Ascending aorta (tissue), 2 donors: Measurements from ENCODE around the gene RSF1. TPM values are rescaled to one million over a fixed set of nuclear protein-coding genes. Genes with fewer than 3 reads are reported as not detected.

Experiments
- DNase-seq, 2 donors: peaks; one replicate each; pipeline ENCODE4 v3.0.0-alpha.2; 2019; ENCODE audit warnings: low spot score in 2 of 2
- H3K27ac ChIP-seq, 2 donors: fragments of 200-600 bp; sonication (generic); one replicate each; pipeline ENCODE4 v1.5.1; 2016 to 2017; ENCODE audit warnings: mild to moderate bottlenecking in 1 of 2
- H3K27me3 ChIP-seq: fragments of 200-600 bp; sonication (generic); one replicate; pipeline ENCODE4 v1.5.1; 2017
- H3K36me3 ChIP-seq, 2 donors: fragments of 200-600 bp; sonication (generic); one replicate each; pipeline ENCODE4 v1.5.1; 2016
- H3K4me1 ChIP-seq, 2 donors: fragments of 200-600 bp; sonication (generic); one replicate each; pipeline ENCODE4 v1.5.1; 2016 to 2017; ENCODE audit warnings: mild to moderate bottlenecking in 1 of 2
- H3K4me3 ChIP-seq, 2 donors: fragments of 200-600 bp; sonication (generic); one replicate each; pipeline ENCODE4 v1.5.1; 2016 to 2017; ENCODE audit warnings: mild to moderate bottlenecking in 1 of 2
- H3K9me3 ChIP-seq, 2 donors: fragments of 200-600 bp; sonication (generic); one replicate each; pipeline ENCODE4 v1.5.1; 2016
- intact Hi-C: fragments of 100-400 bp; cut with DNase I; formaldehyde crosslinking; loops from one replicate; pipeline ENCODE4 v1.15.1; 2023
- total RNA-seq: library from RNA; depleted of rRNA; stranded (reverse); fragments of >200 nt; gene quantifications from one replicate; pipeline ENCODE4 v1.1.0, GENCODE V29; 2016
- TF ChIP-seq, protein P1 (sequence below), 3 experiments: fragments of 200-600 bp in 2 of 3; fragments of 450-650 bp in 1 of 3; sonication (generic) in 2 of 3; IDR thresholded peaks; one replicate each; pipeline ENCODE4 v1.5.1; 2016 to 2019; ENCODE audit warnings: antibody characterized with exemption in 3 of 3, mild to moderate bottlenecking in 1 of 3, moderate library complexity in 1 of 3

Gene RSF1
- total RNA-seq, 1 donor from 2014 or later, result 17.8 TPM

DNA sequence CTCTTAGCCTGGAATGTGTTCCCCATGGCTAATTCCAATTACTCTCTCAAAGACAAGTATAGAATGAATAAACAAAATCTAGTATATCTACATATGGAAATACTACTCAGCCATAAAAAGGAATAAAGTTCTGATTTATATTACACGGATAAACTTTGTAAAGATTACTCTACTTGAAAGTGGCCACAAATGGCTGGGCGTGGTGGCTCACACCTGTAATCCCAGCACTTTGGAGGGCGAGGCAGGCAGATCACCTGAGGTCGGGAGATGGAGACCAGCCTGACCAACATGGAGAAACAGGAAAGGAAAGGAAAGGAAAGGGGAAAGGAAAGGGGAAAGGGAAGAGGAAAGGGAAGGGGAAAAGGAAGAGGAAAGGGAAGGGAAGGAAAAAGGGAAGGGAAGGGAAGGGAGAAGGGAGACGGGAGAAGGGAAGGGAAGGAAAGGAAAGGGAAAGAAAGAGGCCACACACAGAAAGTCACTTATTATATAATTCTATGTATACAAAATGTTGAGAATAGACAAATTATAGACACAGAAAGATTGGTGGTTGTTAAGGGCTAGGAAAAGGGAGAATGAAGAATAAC lies 92.2 kb downstream of the RSF1 start:
- Histone ChIP-seq H3K27ac (no peak overlapping the region), H3K36me3 (peaks cover 13 to 34% of the 10 kb centered on the region in 2 donors), H3K27me3 (no peaks in the 10 kb centered on the region), H3K4me3 (no peak overlapping the region), H3K9me3 (peaks cover 12% of the 10 kb centered on the region in 2 donors), H3K4me1 (no peaks in the 10 kb centered on the region)
- intact Hi-C loops, result no loop called here
- DNase-seq, result no peak
- TF ChIP-seq, protein P1, sequence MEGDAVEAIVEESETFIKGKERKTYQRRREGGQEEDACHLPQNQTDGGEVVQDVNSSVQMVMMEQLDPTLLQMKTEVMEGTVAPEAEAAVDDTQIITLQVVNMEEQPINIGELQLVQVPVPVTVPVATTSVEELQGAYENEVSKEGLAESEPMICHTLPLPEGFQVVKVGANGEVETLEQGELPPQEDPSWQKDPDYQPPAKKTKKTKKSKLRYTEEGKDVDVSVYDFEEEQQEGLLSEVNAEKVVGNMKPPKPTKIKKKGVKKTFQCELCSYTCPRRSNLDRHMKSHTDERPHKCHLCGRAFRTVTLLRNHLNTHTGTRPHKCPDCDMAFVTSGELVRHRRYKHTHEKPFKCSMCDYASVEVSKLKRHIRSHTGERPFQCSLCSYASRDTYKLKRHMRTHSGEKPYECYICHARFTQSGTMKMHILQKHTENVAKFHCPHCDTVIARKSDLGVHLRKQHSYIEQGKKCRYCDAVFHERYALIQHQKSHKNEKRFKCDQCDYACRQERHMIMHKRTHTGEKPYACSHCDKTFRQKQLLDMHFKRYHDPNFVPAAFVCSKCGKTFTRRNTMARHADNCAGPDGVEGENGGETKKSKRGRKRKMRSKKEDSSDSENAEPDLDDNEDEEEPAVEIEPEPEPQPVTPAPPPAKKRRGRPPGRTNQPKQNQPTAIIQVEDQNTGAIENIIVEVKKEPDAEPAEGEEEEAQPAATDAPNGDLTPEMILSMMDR (IDR thresholded peaks at IDR 0.05), result no peak

DNA sequence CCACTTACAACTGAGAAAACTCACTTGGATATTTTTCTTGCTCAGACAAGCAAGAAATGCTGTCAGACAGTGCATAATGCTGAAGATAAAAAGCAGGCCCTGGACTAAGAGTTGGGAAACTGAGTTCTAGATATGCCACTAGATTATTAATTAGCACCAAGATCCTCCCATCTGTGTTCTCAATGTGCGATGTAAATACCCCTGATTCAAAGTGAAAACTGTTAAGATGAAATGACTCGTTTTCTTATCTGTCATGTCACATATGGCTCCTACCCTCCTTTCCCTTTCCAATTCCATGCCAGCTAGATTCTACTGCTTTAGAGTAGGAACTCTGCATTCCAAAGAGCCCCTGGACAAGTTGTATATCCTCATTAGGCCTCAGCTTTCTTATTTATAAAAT lies 94.0 kb downstream of the RSF1 start:
- intact Hi-C loops, result no loop called here
- DNase-seq, result no peak
- Histone ChIP-seq H3K9me3 (peaks cover 10 to 11% of the 10 kb centered on the region in 2 donors), H3K4me3 (no peak overlapping the region), H3K27me3 (no peaks in the 10 kb centered on the region), H3K4me1 (no peaks in the 10 kb centered on the region), H3K27ac (no peak overlapping the region), H3K36me3 (peaks cover 12 to 35% of the 10 kb centered on the region in 2 donors)
- TF ChIP-seq, protein P1 (IDR thresholded peaks at IDR 0.05), result no peak

DNA sequence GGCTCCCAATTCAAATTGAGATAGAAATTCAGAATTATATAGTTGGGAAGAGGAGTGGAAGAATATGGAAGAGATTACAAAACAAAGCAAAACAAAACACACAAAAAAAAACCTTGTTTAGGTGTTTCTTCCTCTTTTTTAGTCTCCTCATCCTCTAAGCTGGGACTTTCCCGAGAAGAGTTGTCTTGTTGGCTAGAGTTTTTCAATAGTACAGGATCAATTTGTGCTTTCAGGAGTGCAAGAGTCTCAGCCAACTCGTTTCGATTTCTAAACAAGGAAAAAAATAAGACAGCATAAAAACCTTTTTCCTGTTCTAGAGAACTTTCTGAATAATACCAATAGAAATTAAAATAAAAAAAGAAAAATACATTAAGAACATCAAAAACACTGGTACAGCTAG lies 95.1 kb downstream of the RSF1 start:
- H3K9me3 ChIP-seq, result peaks cover 0 to under 1% of the 10 kb centered on the region in 2 donors
- TF ChIP-seq, protein P1 (IDR thresholded peaks at IDR 0.05), result no peak
- intact Hi-C loops, result no loop called here
- no peaks in the 10 kb centered on the region for H3K27me3 ChIP-seq
- H3K4me1 ChIP-seq, result no peaks in the 10 kb centered on the region
- no peak overlapping the region for H3K27ac ChIP-seq
- H3K4me3 ChIP-seq, result no peak overlapping the region
- peaks cover 9 to 27% of the 10 kb centered on the region in 2 donors for H3K36me3 ChIP-seq
- no peak for DNase-seq

DNA sequence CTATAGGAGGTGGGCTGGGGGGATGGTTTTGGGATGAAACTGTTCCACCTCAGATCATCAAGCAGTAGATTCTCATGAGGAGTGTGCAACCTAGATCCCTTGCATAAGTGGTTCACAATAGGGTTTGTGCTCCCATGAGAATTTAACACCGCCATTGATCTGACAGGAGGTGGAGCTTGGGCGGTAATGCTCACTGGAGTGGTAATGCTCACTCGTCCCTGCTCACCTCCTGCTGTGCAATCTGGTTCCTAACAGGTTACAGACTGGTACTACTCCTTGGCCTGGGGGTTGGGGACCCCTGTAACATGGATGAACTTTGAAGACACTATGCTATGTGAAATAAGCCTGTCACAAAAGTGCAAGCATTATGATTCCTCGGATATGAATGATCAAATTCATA lies 95.9 kb downstream of the RSF1 start:
- Histone ChIP-seq H3K4me1 (no peaks in the 10 kb centered on the region), H3K36me3 (peaks cover 9 to 27% of the 10 kb centered on the region in 2 donors), H3K27me3 (no peaks in the 10 kb centered on the region), H3K9me3 (no peaks in the 10 kb centered on the region), H3K4me3 (no peak overlapping the region), H3K27ac (no peak overlapping the region)
- intact Hi-C loops, result no loop called here
- no peak for DNase-seq
- TF ChIP-seq, protein P1 (IDR thresholded peaks at IDR 0.05), result no peak

GRCh38 chr11:77723024-77723423 lies 97.5 kb downstream of the RSF1 start:
- intact Hi-C loops, result no loop called here
- TF ChIP-seq, protein P1 (IDR thresholded peaks at IDR 0.05), result no peak
- H3K4me1 ChIP-seq, result no peaks in the 10 kb centered on the region

GRCh38 chr11:77710358-77710757 lies 110.2 kb downstream of the RSF1 start:
- H3K4me3 ChIP-seq, result no peak overlapping the region
- TF ChIP-seq, protein P1 (IDR thresholded peaks at IDR 0.05), result no peak
- intact Hi-C loops, result no loop called here
- no peaks in the 10 kb centered on the region for H3K4me1 ChIP-seq
- H3K9me3 ChIP-seq, result no peaks in the 10 kb centered on the region
- H3K36me3 ChIP-seq, result peaks cover 0 to 4% of the 10 kb centered on the region in 2 donors
- no peak overlapping the region for H3K27ac ChIP-seq
- H3K27me3 ChIP-seq, result no peaks in the 10 kb centered on the region
- no peak for DNase-seq

More at GRCh38 chr11:77723024-77723423, 97.5 kb downstream of the RSF1 start:
- Histone ChIP-seq H3K36me3 (peaks cover 9 to 27% of the 10 kb centered on the region in 2 donors), H3K9me3 (no peaks in the 10 kb centered on the region), H3K27me3 (no peaks in the 10 kb centered on the region), H3K4me3 (no peak overlapping the region), H3K27ac (no peak overlapping the region)
- DNase-seq, result no peak
